Neutrophil (primary cell): ENCODE results near the gene CAPRIN2.
A peak's percentile ranks its signal among the peaks of the same experiment; 100 is the strongest.

Experiments used
- H3K27ac ChIP-seq: fragments of 200-600 bp; sonication (generic); 2 replicates; pipeline ENCODE4 v1.5.1; 2016; ENCODE audit warnings: mild to moderate bottlenecking, moderate library complexity
- H3K27me3 ChIP-seq: fragments of 200-600 bp; sonication (generic); 2 replicates; pipeline ENCODE4 v1.6.0; 2016; ENCODE audit warnings: mild to moderate bottlenecking
- H3K36me3 ChIP-seq: fragments of 200-600 bp; sonication (generic); 2 replicates; pipeline ENCODE4 v1.5.1; 2017
- H3K4me1 ChIP-seq, 2 experiments: fragments of 200-600 bp in 1 of 2; sonication (generic) in 1 of 2; 1 replicate in 1 of 2; 2 replicates in 1 of 2; pipeline versions ENCODE4 v1.5.1 to v1.6.1; 2013 to 2016; ENCODE audit warnings: low read depth in 1 of 2, low read length in 1 of 2, mild to moderate bottlenecking in 1 of 2, moderate library complexity in 1 of 2; ENCODE audit not compliant: control insufficient read depth in 1 of 2, insufficient read depth in 1 of 2
- H3K4me3 ChIP-seq, 2 experiments: fragments of 200-600 bp in 1 of 2; sonication (generic) in 1 of 2; 1 replicate in 1 of 2; 2 replicates in 1 of 2; pipeline ENCODE4 v1.5.1; 2013 to 2016; ENCODE audit warnings: low read depth in 1 of 2, low read length in 1 of 2, mild to moderate bottlenecking in 1 of 2, moderate library complexity in 1 of 2
- H3K9me3 ChIP-seq: fragments of 200-600 bp; sonication (generic); 2 replicates; pipeline ENCODE4 v1.5.1; 2016
- TF ChIP-seq, protein P1 (sequence below): fragments of 200-600 bp; sonication (generic); IDR thresholded peaks from 2 replicates; pipeline ENCODE4 v1.5.1; 2016; ENCODE audit warnings: antibody characterized with exemption

CAPRIN2 gene

GRCh38 chr12:30754750-30755394 lies at the start of gene CAPRIN2:
Gene CAPRIN2, minus strand, starts transcription at chr12:30754951. Its CDS starts 1,431 bp downstream, at chr12:30753520.
- TF ChIP-seq, protein P1, sequence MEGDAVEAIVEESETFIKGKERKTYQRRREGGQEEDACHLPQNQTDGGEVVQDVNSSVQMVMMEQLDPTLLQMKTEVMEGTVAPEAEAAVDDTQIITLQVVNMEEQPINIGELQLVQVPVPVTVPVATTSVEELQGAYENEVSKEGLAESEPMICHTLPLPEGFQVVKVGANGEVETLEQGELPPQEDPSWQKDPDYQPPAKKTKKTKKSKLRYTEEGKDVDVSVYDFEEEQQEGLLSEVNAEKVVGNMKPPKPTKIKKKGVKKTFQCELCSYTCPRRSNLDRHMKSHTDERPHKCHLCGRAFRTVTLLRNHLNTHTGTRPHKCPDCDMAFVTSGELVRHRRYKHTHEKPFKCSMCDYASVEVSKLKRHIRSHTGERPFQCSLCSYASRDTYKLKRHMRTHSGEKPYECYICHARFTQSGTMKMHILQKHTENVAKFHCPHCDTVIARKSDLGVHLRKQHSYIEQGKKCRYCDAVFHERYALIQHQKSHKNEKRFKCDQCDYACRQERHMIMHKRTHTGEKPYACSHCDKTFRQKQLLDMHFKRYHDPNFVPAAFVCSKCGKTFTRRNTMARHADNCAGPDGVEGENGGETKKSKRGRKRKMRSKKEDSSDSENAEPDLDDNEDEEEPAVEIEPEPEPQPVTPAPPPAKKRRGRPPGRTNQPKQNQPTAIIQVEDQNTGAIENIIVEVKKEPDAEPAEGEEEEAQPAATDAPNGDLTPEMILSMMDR = peak; percentile 63
- H3K4me1 ChIP-seq = peaks cover 12 to 13% of the 10 kb centered on the region in 2 experiments
- H3K9me3 ChIP-seq = no peaks in the 10 kb centered on the region
- H3K4me3 ChIP-seq = peak within 1 kb of the TSS; percentile 61 to 87
- H3K27me3 ChIP-seq = peaks cover 25% of the 10 kb centered on the region
- H3K27ac ChIP-seq = peak within 1 kb of the TSS; percentile 76
- H3K36me3 ChIP-seq = no peaks in the 10 kb centered on the region

GRCh38 chr12:30797689-30798088 lies 42.9 kb upstream of the CAPRIN2 start:
- Histone ChIP-seq H3K4me3 (no peak overlapping the region), H3K27me3 (peaks cover 82% of the 10 kb centered on the region), H3K36me3 (no peaks in the 10 kb centered on the region), H3K9me3 (no peaks in the 10 kb centered on the region), H3K4me1 (peaks cover 0 to 10% of the 10 kb centered on the region in 2 experiments), H3K27ac (no peak overlapping the region)
- TF ChIP-seq, protein P1 = no peak

DNA sequence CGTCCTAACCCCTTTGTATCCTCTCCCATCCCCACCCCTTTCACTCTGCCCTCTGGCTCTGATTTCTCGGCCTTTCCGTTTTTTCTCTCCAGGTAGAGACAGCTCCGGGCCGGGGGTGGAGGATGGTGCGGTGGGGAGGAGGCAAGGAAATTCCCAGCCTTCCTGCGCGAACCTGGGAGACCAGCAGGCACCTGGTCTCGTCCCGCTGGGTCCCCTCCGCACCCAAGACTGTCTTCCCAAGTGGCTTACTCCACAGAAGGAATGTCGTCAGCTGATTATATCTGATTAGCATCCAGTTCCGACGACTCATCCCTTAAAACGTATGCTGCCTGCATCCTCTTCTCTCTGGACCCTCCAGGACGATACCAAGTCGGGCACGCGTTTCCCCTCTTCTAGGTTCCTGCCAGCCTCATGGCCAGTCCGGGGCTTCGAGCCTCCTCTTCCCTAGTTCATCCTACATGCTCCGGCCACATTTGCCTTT lies 42.2 kb upstream of the CAPRIN2 start:
- Histone ChIP-seq H3K4me1 (peaks cover 0 to 10% of the 10 kb centered on the region in 2 experiments), H3K9me3 (no peaks in the 10 kb centered on the region), H3K4me3 (no peak overlapping the region), H3K27me3 (peaks cover 88% of the 10 kb centered on the region), H3K27ac (no peak overlapping the region), H3K36me3 (no peaks in the 10 kb centered on the region)
- TF ChIP-seq, protein P1 = no peak

- Histone ChIP-seq H3K4me1 (peaks cover 0 to 10% of the 10 kb centered on the region in 2 experiments), H3K27ac (no peak overlapping the region), H3K27me3 (peaks cover 88% of the 10 kb centered on the region), H3K4me3 (no peak overlapping the region), H3K36me3 (no peaks in the 10 kb centered on the region), H3K9me3 (no peaks in the 10 kb centered on the region)
- TF ChIP-seq, protein P1 = no peak
Observed at GRCh38 chr12:30796313-30796780, 41.6 kb upstream of the CAPRIN2 start.

- Histone ChIP-seq H3K4me3 (no peak overlapping the region), H3K9me3 (no peaks in the 10 kb centered on the region), H3K4me1 (peaks cover 0 to 10% of the 10 kb centered on the region in 2 experiments), H3K27ac (no peak overlapping the region), H3K36me3 (no peaks in the 10 kb centered on the region), H3K27me3 (peaks cover 85% of the 10 kb centered on the region)
- TF ChIP-seq, protein P1 = no peak
Observed at GRCh38 chr12:30795410-30796312, 40.9 kb upstream of the CAPRIN2 start.
